T-cell (primary cell): ENCODE measurements around the gene SLC24A3. TPM values are rescaled to one million over a fixed set of nuclear protein-coding genes. Genes with fewer than 3 reads are reported as not detected.

Experiments
- ATAC-seq, 4 experiments: fragments of 200-7000 bp in 3 of 4; fragments of 150-1000 bp in 1 of 4; cut with Tn5 transposase; replicated peaks in 1 of 4; 1 replicate in 3 of 4; 2 replicates in 1 of 4; pipeline ENCODE4 v1.10.0; 2021; ENCODE audit warnings: moderate library complexity in 3 of 4, mild to moderate bottlenecking in 2 of 4, moderate number of reproducible peaks in 1 of 4
- CTCF ChIA-PET, 2 donors: fragments of 300-600 bp; sonication (Branson Sonifier 250); formaldehyde crosslinking; loops; one replicate each; lab custom pipeline; 2022; ENCODE audit warnings: antibody characterized with exemption in 2 of 2; lab: Charles Lee
- POLR2A ChIA-PET, 2 donors: fragments of 300-600 bp; sonication (Branson Sonifier 250); formaldehyde crosslinking; loops; one replicate each; lab custom pipeline; 2022; ENCODE audit warnings: antibody characterized with exemption in 2 of 2; lab: Charles Lee
- DNase-seq, 35 experiments: peaks; one replicate each; pipeline versions ENCODE4 v3.0.0 to v3.0.0-alpha.2; 2013 to 2023
- H3K27ac ChIP-seq: one replicate; pipeline ENCODE4 v1.5.1; 2013; ENCODE audit warnings: low read length
- H3K27me3 ChIP-seq, 2 experiments: replicated peaks in 1 of 2; 1 replicate in 1 of 2; 2 replicates in 1 of 2; pipeline versions ENCODE4 v1.6.1 to v1.7.0; 2013; ENCODE audit warnings: low read length in 1 of 2, mixed read lengths in 1 of 2; ENCODE audit not compliant: control insufficient read depth in 2 of 2, insufficient read depth in 2 of 2; ENCODE audit errors: extremely low read depth in 1 of 2
- H3K36me3 ChIP-seq, 2 donors: 1 replicate in 1 of 2; 2 replicates in 1 of 2; pipeline versions ENCODE4 v1.6.1 to v1.7.0; 2013; ENCODE audit warnings: low read length in 1 of 2; ENCODE audit not compliant: control insufficient read depth in 2 of 2, insufficient read depth in 1 of 2; ENCODE audit errors: extremely low read depth in 1 of 2
- H3K4me1 ChIP-seq, 2 experiments: 1 replicate in 1 of 2; 2 replicates in 1 of 2; pipeline versions ENCODE4 v1.6.1 to v1.7.0; 2013; ENCODE audit warnings: low read length in 2 of 2, mixed read lengths in 1 of 2; ENCODE audit not compliant: insufficient read depth in 2 of 2, control insufficient read depth in 1 of 2; ENCODE audit errors: extremely low read depth in 1 of 2
- H3K4me3 ChIP-seq, 2 donors: 1 replicate in 1 of 2; 2 replicates in 1 of 2; pipeline versions ENCODE4 v1.5.1 to v1.7.0; 2013; ENCODE audit warnings: mild to moderate bottlenecking in 2 of 2, low read length in 1 of 2, moderate library complexity in 1 of 2; ENCODE audit not compliant: control insufficient read depth in 1 of 2; ENCODE audit errors: extremely low read depth in 1 of 2
- H3K9me3 ChIP-seq: 2 replicates; pipeline ENCODE4 v1.7.0; 2013
- H3K27ac Mint-ChIP-seq, 2 donors: one replicate each; pipeline ENCODE4 v1.8.0; 2020 to 2021; ENCODE audit warnings: mild to moderate bottlenecking in 2 of 2, mixed read lengths in 2 of 2
- H3K27me3 Mint-ChIP-seq, 2 donors: one replicate each; pipeline ENCODE4 v1.8.0; 2021 to 2022; ENCODE audit warnings: mixed read lengths in 2 of 2
- H3K36me3 Mint-ChIP-seq: one replicate; pipeline ENCODE4 v1.8.0; 2021; ENCODE audit warnings: mixed read lengths
- H3K4me1 Mint-ChIP-seq, 3 donors: one replicate each; pipeline ENCODE4 v1.8.0; 2020 to 2022; ENCODE audit warnings: mixed read lengths in 3 of 3, mild to moderate bottlenecking in 1 of 3
- H3K4me3 Mint-ChIP-seq, 3 donors: one replicate each; pipeline ENCODE4 v1.8.0; 2020 to 2022; ENCODE audit warnings: mild to moderate bottlenecking in 3 of 3, mixed read lengths in 3 of 3, moderate library complexity in 3 of 3
- H3K9me3 Mint-ChIP-seq, 3 donors: one replicate each; pipeline ENCODE4 v1.8.0; 2020 to 2022; ENCODE audit warnings: mixed read lengths in 3 of 3
- WGBS: methylation state at CpG from one replicate; pipeline ENCODE4 v1.1.5; 2013; ENCODE audit warnings: missing lambda C conversion rate; ENCODE audit not compliant: insufficient coverage; 5-methylcytosine and 5-hydroxymethylcytosine counted together
- total RNA-seq, 35 experiments: library from RNA in 6 of 35; stranded (reverse) in 6 of 35; fragments of 120-200 nt in 1 of 35; gene quantifications; one replicate each; pipeline versions ENCODE4 v1.2.1 to v1.2.4 and lab custom pipeline; 2013 to 2026

Gene SLC24A3
- total RNA-seq, 5 donors from 2014 or later (not counting 1 experiment from before 2014, with no cell fraction given), result 0.06 to 0.25 (median 0.12) TPM

GRCh38 chr20:19761841-19762240, 549.4 kb downstream of the SLC24A3 start:
- WGBS, result no CpG with 5 or more reads among the region's 2 CpGs
- Mint-ChIP-seq H3K9me3 (no peaks in the 10 kb centered on the region), H3K4me3 (no peak overlapping the region), H3K4me1 (peaks cover 0 to 3% (median under 1%) of the 10 kb centered on the region in 3 donors), H3K27me3 (peaks cover 25 to 36% of the 10 kb centered on the region in 2 donors), H3K27ac (no peak overlapping the region), H3K36me3 (no peaks in the 10 kb centered on the region)
- Histone ChIP-seq H3K9me3 (no peaks in the 10 kb centered on the region), H3K27me3 (peaks cover 0 to 30% of the 10 kb centered on the region in 2 experiments), H3K36me3 (no peaks in the 10 kb centered on the region), H3K4me3 (no peak overlapping the region), H3K4me1 (no peaks in the 10 kb centered on the region), H3K27ac (no peak overlapping the region)
- CTCF ChIA-PET, result no interaction called here
- ATAC-seq, result no peak
- DNase-seq, result no peak
- POLR2A ChIA-PET, result no interaction called here

- Histone ChIP-seq H3K27me3 (peaks cover 0 to 17% of the 10 kb centered on the region in 2 experiments), H3K27ac (no peak overlapping the region), H3K4me3 (no peak overlapping the region), H3K36me3 (no peaks in the 10 kb centered on the region), H3K9me3 (no peaks in the 10 kb centered on the region), H3K4me1 (no peaks in the 10 kb centered on the region)
- H3K27me3 Mint-ChIP-seq, result peaks cover 30 to 33% of the 10 kb centered on the region in 2 donors
- ChIA-PET POLR2A (no interaction called here), CTCF (no interaction called here)
- H3K36me3 Mint-ChIP-seq, result no peaks in the 10 kb centered on the region
- no peaks in the 10 kb centered on the region for H3K4me1 Mint-ChIP-seq
- H3K4me3 Mint-ChIP-seq, result no peak overlapping the region
- no peak for DNase-seq
- WGBS, result 69% methylated on average over 6 of the region's 8 CpGs
- no peak for ATAC-seq
- H3K9me3 Mint-ChIP-seq, result no peaks in the 10 kb centered on the region
- H3K27ac Mint-ChIP-seq, result no peak overlapping the region
These were observed 551.8 kb downstream of the SLC24A3 start for GRCh38 chr20:19764207-19764606.

- H3K27ac ChIP-seq, result no peak overlapping the region
- no peak for DNase-seq
- no peak overlapping the region for H3K4me3 Mint-ChIP-seq
- H3K4me1 ChIP-seq, result no peaks in the 10 kb centered on the region
- H3K27me3 ChIP-seq, result peaks cover 0 to 13% of the 10 kb centered on the region in 2 experiments
- no peaks in the 10 kb centered on the region for H3K4me1 Mint-ChIP-seq
- no peaks in the 10 kb centered on the region for H3K36me3 Mint-ChIP-seq
- ChIA-PET POLR2A (no interaction called here), CTCF (no interaction called here)
- H3K9me3 Mint-ChIP-seq, result no peaks in the 10 kb centered on the region
- H3K27me3 Mint-ChIP-seq, result peaks cover 24 to 33% of the 10 kb centered on the region in 2 donors
- ATAC-seq, result no peak
- H3K4me3 ChIP-seq, result no peak overlapping the region
- no peak overlapping the region for H3K27ac Mint-ChIP-seq
- WGBS, result 69% methylated on average over 2 of the region's 2 CpGs
- no peaks in the 10 kb centered on the region for H3K9me3 ChIP-seq
- H3K36me3 ChIP-seq, result no peaks in the 10 kb centered on the region
These were observed 552.8 kb downstream of the SLC24A3 start for GRCh38 chr20:19765266-19765665.

GRCh38 chr20:19765913-19766312, 553.5 kb downstream of the SLC24A3 start:
- ChIA-PET POLR2A (no interaction called here), CTCF (no interaction called here)
- no peaks in the 10 kb centered on the region for H3K4me1 Mint-ChIP-seq
- ATAC-seq (no peak), DNase-seq (no peak)
- no peaks in the 10 kb centered on the region for H3K36me3 Mint-ChIP-seq
- Histone ChIP-seq H3K36me3 (no peaks in the 10 kb centered on the region), H3K27me3 (peaks cover 0 to 13% of the 10 kb centered on the region in 2 experiments), H3K27ac (no peak overlapping the region), H3K9me3 (no peaks in the 10 kb centered on the region), H3K4me3 (no peak overlapping the region), H3K4me1 (no peaks in the 10 kb centered on the region)
- H3K9me3 Mint-ChIP-seq, result no peaks in the 10 kb centered on the region
- no peak overlapping the region for H3K4me3 Mint-ChIP-seq
- H3K27me3 Mint-ChIP-seq, result peaks cover 18 to 28% of the 10 kb centered on the region in 2 donors
- no peak overlapping the region for H3K27ac Mint-ChIP-seq
- 80% methylated on average over 1 of the region's 4 CpGs for WGBS

- no peaks in the 10 kb centered on the region for H3K9me3 ChIP-seq
- Mint-ChIP-seq H3K36me3 (no peaks in the 10 kb centered on the region), H3K4me3 (no peak overlapping the region), H3K9me3 (no peaks in the 10 kb centered on the region), H3K27me3 (peaks cover 19 to 21% of the 10 kb centered on the region in 2 donors), H3K27ac (no peak overlapping the region), H3K4me1 (no peaks in the 10 kb centered on the region)
- H3K4me1 ChIP-seq, result no peaks in the 10 kb centered on the region
- CTCF ChIA-PET, result no interaction called here
- DNase-seq (no peak), ATAC-seq (no peak)
- POLR2A ChIA-PET, result no interaction called here
- no peak overlapping the region for H3K27ac ChIP-seq
- whole genome bisulfite sequencing, result 77% methylated on average over 3 of the region's 4 CpGs
- peaks cover 0 to 13% of the 10 kb centered on the region in 2 experiments for H3K27me3 ChIP-seq
- no peaks in the 10 kb centered on the region for H3K36me3 ChIP-seq
- no peak overlapping the region for H3K4me3 ChIP-seq
These were observed 554.6 kb downstream of the SLC24A3 start for GRCh38 chr20:19767070-19767469.

- Mint-ChIP-seq H3K27me3 (peaks cover 17 to 19% of the 10 kb centered on the region in 2 donors), H3K4me1 (no peaks in the 10 kb centered on the region), H3K9me3 (no peaks in the 10 kb centered on the region), H3K27ac (no peak overlapping the region), H3K4me3 (no peak overlapping the region), H3K36me3 (no peaks in the 10 kb centered on the region)
- WGBS, result 83% methylated on average over 4 of the region's 7 CpGs
- H3K27ac ChIP-seq, result no peak overlapping the region
- no peaks in the 10 kb centered on the region for H3K9me3 ChIP-seq
- DNase-seq (no peak), ATAC-seq (no peak)
- no peak overlapping the region for H3K4me3 ChIP-seq
- CTCF ChIA-PET, result no interaction called here
- POLR2A ChIA-PET, result no interaction called here
- H3K27me3 ChIP-seq, result peaks cover 0 to 16% of the 10 kb centered on the region in 2 experiments
- no peaks in the 10 kb centered on the region for H3K4me1 ChIP-seq
- no peaks in the 10 kb centered on the region for H3K36me3 ChIP-seq
These were observed 555.9 kb downstream of the SLC24A3 start for GRCh38 chr20:19768325-19768842.
